Fibroblast of lung (primary cell): Measurements from ENCODE around the gene NAPB. TPM values are rescaled to one million over a fixed set of nuclear protein-coding genes. Genes with fewer than 3 reads are reported as not detected.

Source experiments
- DNase-seq, 2 donors: peaks; one replicate each; pipeline versions ENCODE4 v3.0.0 to v3.0.0-alpha.2; 2010; ENCODE audit warnings: low read depth in 2 of 2
- H2AFZ ChIP-seq: 2 replicates; pipeline ENCODE4 v1.5.1; 2012; ENCODE audit warnings: low read length, control low read depth, inconsistent platforms
- H3K27ac ChIP-seq: 2 replicates; pipeline ENCODE4 v1.5.1; 2011; ENCODE audit warnings: low read length, control low read depth; ENCODE audit not compliant: insufficient read depth
- H3K27me3 ChIP-seq: 2 replicates; pipeline ENCODE4 v1.5.1; 2011; ENCODE audit warnings: mild to moderate bottlenecking, low read length; ENCODE audit not compliant: control insufficient read depth, insufficient read depth
- H3K36me3 ChIP-seq: 2 replicates; pipeline ENCODE4 v1.5.1; 2011; ENCODE audit warnings: low read length; ENCODE audit not compliant: control insufficient read depth, insufficient read depth
- H3K4me1 ChIP-seq: 2 replicates; pipeline ENCODE4 v1.5.1; 2011; ENCODE audit warnings: low read length; ENCODE audit not compliant: control insufficient read depth, insufficient read depth; ENCODE audit errors: extremely low read depth
- H3K4me2 ChIP-seq: 2 replicates; pipeline ENCODE4 v1.5.1; 2011; ENCODE audit warnings: low read length, control low read depth; ENCODE audit not compliant: insufficient read depth; ENCODE audit errors: extremely low read depth
- H3K4me3 ChIP-seq, 4 experiments: fragments of 200-600 bp in 1 of 4; sonication (generic) in 1 of 4; replicated peaks in 1 of 4; 2 replicates each; pipeline ENCODE4 v1.5.1; 2011 to 2016; ENCODE audit warnings: low read length in 4 of 4, low read depth in 3 of 4, mild to moderate bottlenecking in 3 of 4, control low read depth in 2 of 4, inconsistent platforms in 1 of 4, mixed read lengths in 1 of 4; ENCODE audit not compliant: insufficient read depth in 1 of 4; ENCODE audit errors: control extremely low read depth in 1 of 4
- H3K79me2 ChIP-seq: 2 replicates; pipeline ENCODE4 v1.5.1; 2012; ENCODE audit warnings: mild to moderate bottlenecking, low read length, inconsistent platforms; ENCODE audit not compliant: control insufficient read depth, insufficient read depth
- H3K9ac ChIP-seq: 2 replicates; pipeline ENCODE4 v1.5.1; 2011; ENCODE audit warnings: mild to moderate bottlenecking, low read length, control low read depth; ENCODE audit not compliant: insufficient read depth
- H3K9me3 ChIP-seq: 2 replicates; pipeline ENCODE4 v1.5.1; 2012; ENCODE audit warnings: low read depth, low read length; ENCODE audit not compliant: control insufficient read depth, insufficient read depth
- H4K20me1 ChIP-seq: 2 replicates; pipeline ENCODE4 v1.5.1; 2011; ENCODE audit warnings: low read length; ENCODE audit not compliant: control insufficient read depth, insufficient read depth; ENCODE audit errors: extremely low read depth
- EZH2 ChIP-seq: IDR thresholded peaks from 2 replicates; pipeline ENCODE4 v1.5.1; 2012; ENCODE audit warnings: low read length, control low read depth, mild to moderate bottlenecking; ENCODE audit errors: missing control alignments
- polyA plus RNA-seq, 2 donors: library from polyadenylated mRNA; depleted of rRNA in 1 of 2; stranded (reverse) in 1 of 2; unstranded in 1 of 2; fragments of >200 nt; gene quantifications; 2 replicates each; pipeline ENCODE4 v1.2.1, GENCODE V29; 2011 to 2012; ENCODE audit warnings: missing spikeins in 1 of 2
- total RNA-seq: library from RNA; depleted of rRNA; stranded (reverse); fragments of >200 nt; gene quantifications from 2 replicates; pipeline ENCODE4 v1.2.1, GENCODE V29; 2014
- TF ChIP-seq, protein P1 (sequence below), 2 donors: IDR thresholded peaks in 1 of 2; conservative IDR thresholded peaks in 1 of 2; 1 replicate in 1 of 2; 2 replicates in 1 of 2; pipeline ENCODE4 v1.5.1; 2011 to 2012; ENCODE audit warnings: low read length in 2 of 2, control low read depth in 1 of 2, inconsistent platforms in 1 of 2, low read depth in 1 of 2, mild to moderate bottlenecking in 1 of 2

The NAPB gene
- total and polyA plus RNA-seq, 2 donors (not counting 1 experiment from before 2014, with no cell fraction given), result 5.1 to 12.6 TPM

DNA sequence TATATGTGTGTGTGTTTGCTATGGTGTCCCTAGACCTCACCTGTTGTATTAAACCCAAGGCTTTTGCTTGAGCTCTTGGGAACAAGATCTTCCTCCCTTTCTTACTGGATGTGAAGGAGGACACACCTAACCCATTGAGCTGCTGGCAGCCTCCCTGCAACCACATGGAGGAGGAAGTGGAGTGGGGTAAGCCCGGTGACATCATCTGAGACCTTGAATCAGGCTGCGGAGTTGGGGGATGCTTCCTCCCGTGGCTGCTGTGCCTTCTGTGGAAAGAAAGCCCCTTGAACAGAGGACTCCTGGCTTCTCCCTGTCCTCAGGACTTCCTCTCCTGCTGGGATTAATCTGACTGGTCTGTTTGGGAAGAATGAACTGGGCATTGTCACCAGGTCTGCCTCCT, 28.1 kb upstream of the NAPB start:
- Histone ChIP-seq H3K36me3 (no peaks in the 10 kb centered on the region), H2AFZ (no peak overlapping the region)

DNA sequence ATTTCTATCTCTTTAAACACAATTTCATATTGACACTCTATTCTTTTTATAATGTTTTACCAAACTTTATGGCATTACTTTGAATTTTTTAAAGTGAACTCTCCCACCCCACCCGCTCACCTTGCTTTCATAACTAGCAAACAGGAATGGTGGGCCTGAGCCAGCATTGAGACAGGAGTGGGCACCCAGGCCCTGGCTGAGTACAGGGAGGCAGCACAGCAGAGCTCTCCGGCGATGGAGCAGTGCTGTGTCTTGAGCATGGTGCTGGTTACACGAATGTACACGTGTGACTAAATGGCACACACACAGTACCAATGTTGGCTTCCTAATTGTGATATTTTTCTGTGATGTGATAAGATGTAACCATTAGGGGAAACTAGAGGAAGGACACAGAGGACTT, 26.9 kb upstream of the NAPB start:
- no peak overlapping the region for H3K9ac ChIP-seq
- TF ChIP-seq, protein P1, sequence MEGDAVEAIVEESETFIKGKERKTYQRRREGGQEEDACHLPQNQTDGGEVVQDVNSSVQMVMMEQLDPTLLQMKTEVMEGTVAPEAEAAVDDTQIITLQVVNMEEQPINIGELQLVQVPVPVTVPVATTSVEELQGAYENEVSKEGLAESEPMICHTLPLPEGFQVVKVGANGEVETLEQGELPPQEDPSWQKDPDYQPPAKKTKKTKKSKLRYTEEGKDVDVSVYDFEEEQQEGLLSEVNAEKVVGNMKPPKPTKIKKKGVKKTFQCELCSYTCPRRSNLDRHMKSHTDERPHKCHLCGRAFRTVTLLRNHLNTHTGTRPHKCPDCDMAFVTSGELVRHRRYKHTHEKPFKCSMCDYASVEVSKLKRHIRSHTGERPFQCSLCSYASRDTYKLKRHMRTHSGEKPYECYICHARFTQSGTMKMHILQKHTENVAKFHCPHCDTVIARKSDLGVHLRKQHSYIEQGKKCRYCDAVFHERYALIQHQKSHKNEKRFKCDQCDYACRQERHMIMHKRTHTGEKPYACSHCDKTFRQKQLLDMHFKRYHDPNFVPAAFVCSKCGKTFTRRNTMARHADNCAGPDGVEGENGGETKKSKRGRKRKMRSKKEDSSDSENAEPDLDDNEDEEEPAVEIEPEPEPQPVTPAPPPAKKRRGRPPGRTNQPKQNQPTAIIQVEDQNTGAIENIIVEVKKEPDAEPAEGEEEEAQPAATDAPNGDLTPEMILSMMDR (conservative IDR thresholded peaks at IDR 0.05 in 1 of 2, IDR thresholded peaks at IDR 0.05 in 1 of 2; ENCODE audit: low read depth in 1 of 2, low read length in 2 of 2), result no peak
- no peak for TF ChIP-seq EZH2
- no peak overlapping the region for H2AFZ ChIP-seq
- H3K27me3 ChIP-seq, result no peaks in the 10 kb centered on the region
- no peak overlapping the region for H3K4me3 ChIP-seq
- H3K36me3 ChIP-seq, result no peaks in the 10 kb centered on the region
- no peak for DNase-seq
- H3K79me2 ChIP-seq, result no peaks in the 10 kb centered on the region
- H3K4me2 ChIP-seq, result no peak overlapping the region
- H4K20me1 ChIP-seq, result no peaks in the 10 kb centered on the region
- H3K9me3 ChIP-seq, result no peaks in the 10 kb centered on the region
- peaks cover 7% of the 10 kb centered on the region for H3K4me1 ChIP-seq
- H3K27ac ChIP-seq, result no peak overlapping the region

More for the DNA sequence above, 28.1 kb upstream of the NAPB start:
- Histone ChIP-seq H4K20me1 (no peaks in the 10 kb centered on the region), H3K4me2 (no peak overlapping the region), H3K27ac (no peak overlapping the region), H3K27me3 (no peaks in the 10 kb centered on the region), H3K9ac (no peak overlapping the region), H3K4me3 (no peak overlapping the region), H3K79me2 (no peaks in the 10 kb centered on the region), H3K9me3 (no peaks in the 10 kb centered on the region), H3K4me1 (peaks cover 7% of the 10 kb centered on the region)
- DNase-seq, result peak in 1 of 2 donors; percentile 1
- no peak for TF ChIP-seq EZH2
- TF ChIP-seq, protein P1 (conservative IDR thresholded peaks at IDR 0.05 in 1 of 2, IDR thresholded peaks at IDR 0.05 in 1 of 2; ENCODE audit: low read depth in 1 of 2, low read length in 2 of 2), result no peak

- no peak overlapping the region for H3K4me2 ChIP-seq
- no peak overlapping the region for H3K9ac ChIP-seq
- TF ChIP-seq, protein P1 (conservative IDR thresholded peaks at IDR 0.05 in 1 of 2, IDR thresholded peaks at IDR 0.05 in 1 of 2; ENCODE audit: low read depth in 1 of 2, low read length in 2 of 2), result peak; percentile 45 to 56
- no peak for TF ChIP-seq EZH2
- H3K27me3 ChIP-seq, result no peaks in the 10 kb centered on the region
- peaks cover 7% of the 10 kb centered on the region for H3K4me1 ChIP-seq
- H2AFZ ChIP-seq, result no peak overlapping the region
- H3K36me3 ChIP-seq, result no peaks in the 10 kb centered on the region
- no peak overlapping the region for H3K27ac ChIP-seq
- no peak overlapping the region for H3K4me3 ChIP-seq
- DNase-seq, result peak; percentile 28 to 48
- no peaks in the 10 kb centered on the region for H4K20me1 ChIP-seq
- H3K9me3 ChIP-seq, result no peaks in the 10 kb centered on the region
- no peaks in the 10 kb centered on the region for H3K79me2 ChIP-seq
These were observed 25.2 kb upstream of the NAPB start for GRCh38 chr20:23446505-23446904.
